ENCODE results near the gene TMTC1.
A peak's percentile ranks its signal among the peaks of the same experiment; 100 is the strongest.
"Not testable (repeated sequence)": the region's sequence is repeated elsewhere in the genome, so short reads cannot be mapped to it uniquely, and the experiment has no call there.

Gene TMTC1

DNA sequence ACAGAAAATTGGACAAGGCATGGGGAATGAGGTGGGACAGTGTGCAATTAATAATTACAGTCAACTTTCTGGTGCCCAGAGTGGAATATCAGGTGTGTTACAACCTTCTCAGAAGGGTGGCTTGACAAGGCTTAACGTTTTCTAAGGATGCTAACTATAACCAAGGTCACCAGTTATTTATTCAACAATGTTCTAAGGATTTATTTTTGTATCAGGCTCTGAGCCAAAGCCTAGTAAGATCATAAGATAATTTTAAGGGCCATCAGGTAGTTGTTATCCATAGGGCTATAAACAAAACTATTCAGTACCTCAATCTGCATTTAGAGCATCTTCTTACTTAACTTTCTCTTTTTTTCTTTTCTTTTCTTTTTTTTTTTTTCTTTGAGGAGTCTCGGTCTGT, 134.0 kb downstream of the TMTC1 start:
- H3K4me1 ChIP-seq (ENCODE audit: control insufficient read depth, insufficient read depth, low read length): no peaks in the 10 kb centered on the region
- no peak overlapping the region for H3K9ac ChIP-seq (ENCODE audit: low read length)
- no peaks in the 10 kb centered on the region for H3K27me3 ChIP-seq (ENCODE audit: control insufficient read depth, insufficient read depth, low read length)
- no peak overlapping the region for H3K4me3 ChIP-seq (ENCODE audit: low read length)
- no peaks in the 10 kb centered on the region for H3K9me3 ChIP-seq (ENCODE audit: control insufficient read depth, low read length)
- no peaks in the 10 kb centered on the region for H3K36me3 ChIP-seq (ENCODE audit: control insufficient read depth, insufficient read depth, low read length)

DNA sequence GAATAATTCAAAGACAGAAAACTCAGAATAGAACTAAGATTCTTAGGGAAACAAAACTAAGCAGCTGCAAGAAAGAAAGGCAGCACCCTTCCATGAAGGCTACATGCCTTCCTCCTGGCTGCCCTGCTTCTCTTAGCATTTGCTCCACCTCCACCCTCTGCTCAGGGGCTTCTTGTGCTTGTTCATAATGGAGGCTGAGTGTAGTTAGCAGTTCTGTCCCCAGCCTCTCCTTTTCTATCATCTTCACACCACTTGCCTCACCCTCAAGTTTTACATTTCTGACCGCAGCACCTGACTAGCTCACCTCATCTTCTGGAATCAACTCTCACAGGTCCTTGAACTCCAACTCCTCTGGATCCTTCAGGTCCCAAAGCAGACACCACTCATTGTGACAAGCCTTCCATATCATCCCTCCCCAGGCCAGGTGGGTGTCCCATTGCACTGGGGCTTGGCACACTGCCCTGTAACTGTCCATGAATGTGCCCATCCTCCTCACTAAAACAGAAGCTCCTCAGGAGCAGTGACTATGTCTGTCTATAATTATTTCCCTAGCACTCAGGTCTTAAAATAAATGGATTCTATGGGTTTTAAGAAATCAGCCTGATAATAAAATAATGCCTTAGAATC, 139.1 kb downstream of the TMTC1 start:
- Histone ChIP-seq H3K36me3 (ENCODE audit: control insufficient read depth, insufficient read depth, low read length) (no peaks in the 10 kb centered on the region), H3K4me1 (ENCODE audit: control insufficient read depth, insufficient read depth, low read length) (peaks cover 12% of the 10 kb centered on the region), H3K9me3 (ENCODE audit: control insufficient read depth, low read length) (no peaks in the 10 kb centered on the region), H3K27me3 (ENCODE audit: control insufficient read depth, insufficient read depth, low read length) (no peaks in the 10 kb centered on the region), H3K9ac (ENCODE audit: low read length) (no peak overlapping the region), H3K4me3 (ENCODE audit: low read length) (no peak overlapping the region)

DNA sequence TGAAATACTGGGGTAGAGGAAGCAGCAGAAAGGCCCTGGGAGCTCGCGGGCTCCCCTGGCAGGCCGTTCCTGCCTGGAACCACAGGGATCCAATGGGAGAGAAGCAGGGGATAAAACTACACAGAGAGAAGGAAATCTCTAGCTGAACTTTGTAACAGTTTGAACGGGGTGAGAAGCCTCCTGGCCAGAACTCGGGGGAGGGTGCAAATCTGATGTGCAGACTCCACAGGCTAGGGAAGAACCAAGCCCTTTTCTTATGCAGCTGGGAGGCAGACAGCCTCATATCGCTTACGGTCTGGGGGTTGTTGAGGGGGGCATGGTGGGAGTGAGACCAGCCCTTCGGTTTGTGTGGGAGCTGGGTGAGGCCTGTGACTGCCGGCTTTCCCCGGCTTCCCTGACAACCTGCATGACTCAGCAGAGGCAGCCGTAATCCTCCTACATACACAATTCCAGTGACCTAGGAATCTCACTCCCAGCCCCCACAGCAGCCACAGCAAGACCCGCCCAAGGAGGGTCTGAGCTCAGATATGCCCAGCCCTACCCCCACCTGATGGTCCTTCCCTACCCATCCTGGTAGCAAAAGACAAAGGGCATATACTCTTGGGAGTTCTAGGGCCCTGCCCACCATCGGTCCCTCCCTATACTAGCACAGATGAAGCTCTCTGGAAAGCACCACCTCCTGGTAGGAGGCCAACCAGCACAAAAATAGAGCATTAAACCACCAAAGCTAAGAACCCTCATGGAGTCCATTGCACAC, 143.0 kb downstream of the TMTC1 start:
- no peaks in the 10 kb centered on the region for H3K27me3 ChIP-seq (ENCODE audit: control insufficient read depth, insufficient read depth, low read length)
- peaks cover 12% of the 10 kb centered on the region for H3K4me1 ChIP-seq (ENCODE audit: control insufficient read depth, insufficient read depth, low read length)
- no peaks in the 10 kb centered on the region for H3K9me3 ChIP-seq (ENCODE audit: control insufficient read depth, low read length)
- no peak overlapping the region for H3K4me3 ChIP-seq (ENCODE audit: low read length)
- no peaks in the 10 kb centered on the region for H3K36me3 ChIP-seq (ENCODE audit: control insufficient read depth, insufficient read depth, low read length)
- peak overlapping the region; percentile 25 for H3K9ac ChIP-seq (ENCODE audit: low read length)

- Histone ChIP-seq H3K36me3 (ENCODE audit: control insufficient read depth, insufficient read depth, low read length) (no peaks in the 10 kb centered on the region), H3K4me1 (ENCODE audit: control insufficient read depth, insufficient read depth, low read length) (peaks cover 12% of the 10 kb centered on the region), H3K9me3 (ENCODE audit: control insufficient read depth, low read length) (no peaks in the 10 kb centered on the region), H3K27me3 (ENCODE audit: control insufficient read depth, insufficient read depth, low read length) (no peaks in the 10 kb centered on the region), H3K4me3 (ENCODE audit: low read length) (no peak overlapping the region), H3K9ac (ENCODE audit: low read length) (no peak overlapping the region)
These were observed 143.7 kb downstream of the TMTC1 start for GRCh38 chr12:29639893-29640495.

DNA sequence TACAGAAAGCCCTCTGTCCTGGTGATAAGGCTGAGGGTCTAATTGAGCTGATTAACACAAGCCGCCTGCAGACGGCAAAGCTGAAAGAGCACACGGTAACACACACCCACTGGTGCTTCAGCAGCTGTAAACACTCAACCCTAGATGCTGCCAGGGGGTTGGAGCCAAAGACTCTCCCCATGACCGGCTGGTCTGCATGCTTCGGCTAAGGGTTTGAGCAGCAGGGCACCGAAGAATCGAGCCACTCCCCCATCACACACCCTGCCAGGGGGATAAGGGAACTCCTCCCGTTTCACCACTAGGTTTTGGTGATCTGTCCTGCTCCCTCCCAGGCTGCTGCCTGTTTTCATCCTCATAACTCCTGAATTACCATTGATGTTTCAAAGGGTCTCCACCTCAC, 145.2 kb downstream of the TMTC1 start:
- Histone ChIP-seq H3K4me1 (ENCODE audit: control insufficient read depth, insufficient read depth, low read length) (peaks cover 12% of the 10 kb centered on the region), H3K4me3 (ENCODE audit: low read length) (no peak overlapping the region), H3K27me3 (ENCODE audit: control insufficient read depth, insufficient read depth, low read length) (no peaks in the 10 kb centered on the region), H3K9ac (ENCODE audit: low read length) (no peak overlapping the region), H3K9me3 (ENCODE audit: control insufficient read depth, low read length) (no peaks in the 10 kb centered on the region), H3K36me3 (ENCODE audit: control insufficient read depth, insufficient read depth, low read length) (no peaks in the 10 kb centered on the region)

DNA sequence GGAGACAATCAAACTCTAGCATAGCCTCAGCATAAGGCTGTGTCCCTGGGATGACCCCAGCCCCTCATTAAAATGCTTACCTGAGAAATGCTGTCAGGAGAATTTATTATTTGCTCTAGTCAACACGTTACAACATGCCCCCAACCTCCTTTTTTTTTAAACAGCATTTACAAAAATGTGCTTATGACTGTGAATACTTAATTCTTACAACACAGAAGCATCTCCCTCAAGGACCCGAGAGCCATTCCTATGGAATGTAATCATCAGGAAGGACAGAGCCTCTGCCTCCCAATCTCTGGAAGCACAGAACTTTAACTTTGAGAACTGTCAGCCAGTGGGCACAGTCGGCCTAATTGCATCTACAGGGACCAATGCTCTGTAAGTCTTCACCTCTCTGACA, 149.7 kb downstream of the TMTC1 start:
- Histone ChIP-seq H3K4me1 (ENCODE audit: control insufficient read depth, insufficient read depth, low read length) (no peaks in the 10 kb centered on the region), H3K27me3 (ENCODE audit: control insufficient read depth, insufficient read depth, low read length) (no peaks in the 10 kb centered on the region), H3K36me3 (ENCODE audit: control insufficient read depth, insufficient read depth, low read length) (no peaks in the 10 kb centered on the region), H3K4me3 (ENCODE audit: low read length) (no peak overlapping the region), H3K9me3 (ENCODE audit: control insufficient read depth, low read length) (no peaks in the 10 kb centered on the region), H3K9ac (ENCODE audit: low read length) (no peak overlapping the region)

DNA sequence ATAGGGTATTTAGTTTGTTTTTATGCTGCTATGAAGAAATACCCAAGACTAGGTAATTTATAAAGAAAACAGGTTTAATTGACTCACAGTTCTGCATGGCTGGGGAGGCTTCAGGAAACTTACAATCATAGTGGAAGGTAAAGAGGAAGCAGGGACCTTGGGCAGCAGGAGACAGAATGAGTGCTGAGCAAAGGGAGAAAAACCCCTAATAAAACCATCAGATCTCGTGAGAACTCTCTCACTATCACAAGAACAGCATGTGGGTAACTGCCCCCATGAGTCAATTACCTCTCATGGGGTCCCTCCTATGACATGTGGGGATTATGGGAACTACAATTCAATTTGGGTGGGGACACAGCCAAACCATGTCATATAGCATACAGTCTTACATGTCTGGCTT, 153.6 kb downstream of the TMTC1 start:
- not testable (repeated sequence) for H3K9ac ChIP-seq (ENCODE audit: low read length); H3K9me3 ChIP-seq (ENCODE audit: control insufficient read depth, low read length); H3K4me3 ChIP-seq (ENCODE audit: low read length); H3K36me3 ChIP-seq (ENCODE audit: control insufficient read depth, insufficient read depth, low read length); H3K27me3 ChIP-seq (ENCODE audit: control insufficient read depth, insufficient read depth, low read length); H3K4me1 ChIP-seq (ENCODE audit: control insufficient read depth, insufficient read depth, low read length)

GRCh38 chr12:29627221-29627620, 156.5 kb downstream of the TMTC1 start:
- H3K4me1 ChIP-seq (ENCODE audit: control insufficient read depth, insufficient read depth, low read length): no peaks in the 10 kb centered on the region
- no peak overlapping the region for H3K4me3 ChIP-seq (ENCODE audit: low read length)
- no peaks in the 10 kb centered on the region for H3K9me3 ChIP-seq (ENCODE audit: control insufficient read depth, low read length)
- no peak overlapping the region for H3K9ac ChIP-seq (ENCODE audit: low read length)
- H3K36me3 ChIP-seq (ENCODE audit: control insufficient read depth, insufficient read depth, low read length): no peaks in the 10 kb centered on the region
- H3K27me3 ChIP-seq (ENCODE audit: control insufficient read depth, insufficient read depth, low read length): no peaks in the 10 kb centered on the region

GRCh38 chr12:29625359-29625953, 158.3 kb downstream of the TMTC1 start:
- H3K9me3 ChIP-seq (ENCODE audit: control insufficient read depth, low read length): no peaks in the 10 kb centered on the region
- H3K36me3 ChIP-seq (ENCODE audit: control insufficient read depth, insufficient read depth, low read length): no peaks in the 10 kb centered on the region
- H3K27me3 ChIP-seq (ENCODE audit: control insufficient read depth, insufficient read depth, low read length): no peaks in the 10 kb centered on the region
- no peaks in the 10 kb centered on the region for H3K4me1 ChIP-seq (ENCODE audit: control insufficient read depth, insufficient read depth, low read length)
- no peak overlapping the region for H3K9ac ChIP-seq (ENCODE audit: low read length)
- H3K4me3 ChIP-seq (ENCODE audit: low read length): no peak overlapping the region

DNA sequence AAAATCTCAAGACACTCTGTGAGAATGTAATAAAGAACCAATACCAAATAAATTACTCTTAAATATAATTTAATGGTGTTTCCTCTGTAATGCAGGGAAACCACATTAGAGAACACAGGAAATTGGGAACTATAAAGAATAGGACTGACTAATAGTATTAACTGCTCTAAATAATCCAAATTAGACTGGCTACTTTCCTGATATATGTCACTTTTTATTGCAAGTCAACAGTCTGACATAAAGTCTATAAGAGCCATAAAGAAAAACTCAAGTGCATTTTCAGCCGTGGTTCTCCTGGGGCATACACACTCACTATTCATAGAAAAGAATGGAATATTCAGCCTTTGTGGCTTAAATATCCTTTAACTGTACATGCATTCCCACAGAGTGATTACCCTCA, 161.5 kb downstream of the TMTC1 start:
- Histone ChIP-seq H3K27me3 (ENCODE audit: control insufficient read depth, insufficient read depth, low read length) (no peaks in the 10 kb centered on the region), H3K9ac (ENCODE audit: low read length) (no peak overlapping the region), H3K4me1 (ENCODE audit: control insufficient read depth, insufficient read depth, low read length) (no peaks in the 10 kb centered on the region), H3K36me3 (ENCODE audit: control insufficient read depth, insufficient read depth, low read length) (no peaks in the 10 kb centered on the region), H3K4me3 (ENCODE audit: low read length) (no peak overlapping the region), H3K9me3 (ENCODE audit: control insufficient read depth, low read length) (peaks cover 4% of the 10 kb centered on the region)

GRCh38 chr12:29620030-29620429, 163.7 kb downstream of the TMTC1 start:
- Histone ChIP-seq H3K36me3 (ENCODE audit: control insufficient read depth, insufficient read depth, low read length) (no peaks in the 10 kb centered on the region), H3K4me3 (ENCODE audit: low read length) (no peak overlapping the region), H3K4me1 (ENCODE audit: control insufficient read depth, insufficient read depth, low read length) (no peaks in the 10 kb centered on the region), H3K9me3 (ENCODE audit: control insufficient read depth, low read length) (peaks cover 4% of the 10 kb centered on the region), H3K27me3 (ENCODE audit: control insufficient read depth, insufficient read depth, low read length) (no peaks in the 10 kb centered on the region), H3K9ac (ENCODE audit: low read length) (no peak overlapping the region)

GRCh38 chr12:29617407-29617803, 166.3 kb downstream of the TMTC1 start:
- no peaks in the 10 kb centered on the region for H3K36me3 ChIP-seq (ENCODE audit: control insufficient read depth, insufficient read depth, low read length)
- no peaks in the 10 kb centered on the region for H3K27me3 ChIP-seq (ENCODE audit: control insufficient read depth, insufficient read depth, low read length)
- H3K4me1 ChIP-seq (ENCODE audit: control insufficient read depth, insufficient read depth, low read length): no peaks in the 10 kb centered on the region
- H3K9me3 ChIP-seq (ENCODE audit: control insufficient read depth, low read length): peaks cover 4% of the 10 kb centered on the region
- H3K4me3 ChIP-seq (ENCODE audit: low read length): no peak overlapping the region
- no peak overlapping the region for H3K9ac ChIP-seq (ENCODE audit: low read length)

Measured in mucosa of stomach (tissue), 1 donor.